ENCODE measurements around the gene SPATA22. TPM values are rescaled to one million over a fixed set of nuclear protein-coding genes. Genes with fewer than 3 reads are reported as not detected.

The SPATA22 gene
- total and polyA plus RNA-seq, 2 of the 13 experiments (the other 11 are each of a cell fraction or from before 2014, with no cell fraction given) = not detected

- no peak for TF ChIP-seq ZNF850 (CRISPR knock-in tag; conservative IDR thresholded peaks at IDR 0.05)
- no peak for TF ChIP-seq ZNF10 (CRISPR knock-in tag; IDR thresholded peaks at IDR 0.05; ENCODE audit: borderline replicate concordance, low read depth)
- TF ChIP-seq ZNF607 (CRISPR knock-in tag; IDR thresholded peaks at IDR 0.05; ENCODE audit: borderline replicate concordance) = no peak
- TF ChIP-seq, protein P1, sequence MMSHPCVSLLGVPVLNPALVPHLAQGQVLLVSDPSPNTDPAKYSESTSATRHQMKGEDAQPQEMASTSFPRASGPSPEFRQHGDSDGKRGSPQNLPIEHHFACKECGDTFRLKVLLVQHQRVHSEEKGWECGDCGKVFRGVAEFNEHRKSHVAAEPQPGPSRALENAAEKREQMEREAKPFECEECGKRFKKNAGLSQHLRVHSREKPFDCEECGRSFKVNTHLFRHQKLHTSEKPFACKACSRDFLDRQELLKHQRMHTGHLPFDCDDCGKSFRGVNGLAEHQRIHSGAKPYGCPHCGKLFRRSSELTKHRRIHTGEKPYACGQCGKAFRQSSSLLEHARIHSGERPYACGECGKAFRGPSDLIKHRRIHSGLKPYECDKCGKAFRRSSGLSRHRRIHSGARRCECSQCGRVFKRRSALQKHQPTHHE (CRISPR knock-in tag; IDR thresholded peaks at IDR 0.05; ENCODE audit: borderline replicate concordance) = no peak
These were observed 29.7 kb upstream of the SPATA22 start (continued) for GRCh38 chr17:3501344-3501743.

- TF ChIP-seq SPEN (CRISPR knock-in tag; IDR thresholded peaks at IDR 0.05; ENCODE audit: low read depth) (no peak), TSC22D2 (CRISPR knock-in tag; IDR thresholded peaks at IDR 0.05; ENCODE audit: borderline replicate concordance) (no peak), TEAD2 (CRISPR knock-in tag; IDR thresholded peaks at IDR 0.05) (no peak), RFX3 (CRISPR knock-in tag; IDR thresholded peaks at IDR 0.05) (no peak), SRSF9 (IDR thresholded peaks at IDR 0.05; ENCODE audit: borderline replicate concordance, insufficient read depth, low read depth, low read length, poor library complexity, severe bottlenecking) (no peak), SIN3A (IDR thresholded peaks at IDR 0.05; ENCODE audit: borderline replicate concordance, low read depth, low read length) (no peak), LBX2 (CRISPR knock-in tag; IDR thresholded peaks at IDR 0.05; ENCODE audit: borderline replicate concordance) (no peak), TAF15 (IDR thresholded peaks at IDR 0.05; ENCODE audit: low read depth, low read length, poor library complexity, severe bottlenecking) (no peak), ZNF136 (CRISPR knock-in tag; IDR thresholded peaks at IDR 0.05; ENCODE audit: low read depth) (no peak), XRCC5 (optimal IDR thresholded peaks at IDR 0.05; ENCODE audit: low read length) (no peak), ZNF816 (CRISPR knock-in tag; IDR thresholded peaks at IDR 0.05; ENCODE audit: borderline replicate concordance) (no peak), FOSL2 (CRISPR knock-in tag; IDR thresholded peaks at IDR 0.05) (no peak), ZBTB3 (CRISPR knock-in tag; IDR thresholded peaks at IDR 0.05; ENCODE audit: borderline replicate concordance, low read depth) (no peak), ZSCAN9 (CRISPR knock-in tag; IDR thresholded peaks at IDR 0.05; ENCODE audit: borderline replicate concordance) (no peak), ELF3 (CRISPR knock-in tag; IDR thresholded peaks at IDR 0.05) (no peak), ZNF878 (CRISPR knock-in tag; IDR thresholded peaks at IDR 0.05) (no peak), HNF1B (CRISPR knock-in tag; IDR thresholded peaks at IDR 0.05) (no peak)
- TF ChIP-seq, protein P2, sequence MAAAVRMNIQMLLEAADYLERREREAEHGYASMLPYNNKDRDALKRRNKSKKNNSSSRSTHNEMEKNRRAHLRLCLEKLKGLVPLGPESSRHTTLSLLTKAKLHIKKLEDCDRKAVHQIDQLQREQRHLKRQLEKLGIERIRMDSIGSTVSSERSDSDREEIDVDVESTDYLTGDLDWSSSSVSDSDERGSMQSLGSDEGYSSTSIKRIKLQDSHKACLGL (CRISPR knock-in tag; IDR thresholded peaks at IDR 0.05) = no peak
- BruUV-seq (replicated peaks) = no TSS peak
- H3K9me3 ChIP-seq (ENCODE audit: low read length) = no peaks in the 10 kb centered on the region
- no peak for FAIRE-seq
- no peaks in the 10 kb centered on the region for H3K79me2 ChIP-seq (ENCODE audit: insufficient read depth, low read length)
- ChIA-PET POLR2A (no interaction called here), CTCF (ENCODE audit: low intra/inter-chr PET ratio, low total read pairs) (no interaction called here)
- no peak overlapping the region for H3K9ac ChIP-seq (ENCODE audit: insufficient read depth, low read depth, low read length)
- intact Hi-C loops (cut with micrococcal nuclease; ENCODE audit: unreplicated experiment) = no loop called here
- DNase-seq (ENCODE audit: low spot score) = no peak
- ATAC-seq = no peak
- H3K27me3 ChIP-seq (ENCODE audit: control insufficient read depth in 1 of 2, insufficient read depth in 2 of 2, low read length in 2 of 2) = peaks cover 0 to 6% of the 10 kb centered on the region in 2 experiments; a peak in 2 of 5 replicates
- in situ Hi-C loops (cut with HindIII; ENCODE audit: extremely low pct_ligation_motif_present, low pct_unique_long_range_greater_than_20kb) = no loop called here
- no peaks in the 10 kb centered on the region for H3K36me3 ChIP-seq (replicated peaks in 1 of 2; ENCODE audit: control insufficient read depth in 1 of 2, insufficient read depth in 2 of 2, low read length in 2 of 2)
- no peak overlapping the region for H2AFZ ChIP-seq (ENCODE audit: low read length)
- no peak overlapping the region for H3K27ac ChIP-seq (ENCODE audit: extremely low read length, insufficient read depth, low read length)
- WGBS (ENCODE audit: low lambda C conversion rate) = 42% methylated on average over 7 of the region's 7 CpGs
- H4K20me1 ChIP-seq (ENCODE audit: insufficient read depth, low read length) = no peaks in the 10 kb centered on the region
- no peak overlapping the region for H3K4me2 ChIP-seq (ENCODE audit: low read depth, low read length)
- H3K4me1 ChIP-seq (ENCODE audit: insufficient read depth, low read length) = no peaks in the 10 kb centered on the region
- H3K4me3 ChIP-seq (replicated peaks in 1 of 3; ENCODE audit: insufficient read depth in 1 of 3, low read depth in 2 of 3, low read length in 3 of 3) = no peak overlapping the region
These were observed 25.5 kb upstream of the SPATA22 start for GRCh38 chr17:3497101-3497500.

Data from HepG2 (cell line).